Naive thymus-derived CD8-positive, alpha-beta T cell (primary cell): Measurements from ENCODE around the gene APOBEC3B. TPM values are rescaled to one million over a fixed set of nuclear protein-coding genes. Genes with fewer than 3 reads are reported as not detected.
A peak's percentile ranks its signal among the peaks of the same experiment; 100 is the strongest.
"Not testable (repeated sequence)": the region's sequence is repeated elsewhere in the genome, so short reads cannot be mapped to it uniquely, and the experiment has no call there.

Experiments
- ATAC-seq, 2 donors: fragments of 150-1000 bp; cut with Tn5 transposase in 1 of 2; sonication (Bioruptor Pico), chemical (Tn5 transposase) in 1 of 2; 1 replicate in 1 of 2; 2 replicates in 1 of 2; pipeline ENCODE4 v1.10.0; 2021; ENCODE audit warnings: mild to moderate bottlenecking in 2 of 2, moderate library complexity in 2 of 2
- POLR2A ChIA-PET: fragments of 350-600 bp; sonication (Branson Sonifier 250); formaldehyde crosslinking; loops from one replicate; lab custom pipeline; 2021; ENCODE audit warnings: antibody characterized with exemption; lab: Charles Lee
- DNase-seq, 10 donors: peaks; one replicate each; pipeline versions ENCODE4 v3.0.0 to v3.0.0-alpha.2; 2020 to 2022
- H3K27ac Mint-ChIP-seq, 10 donors: one replicate each; pipeline ENCODE4 v1.8.0; 2020 to 2022; ENCODE audit warnings: mild to moderate bottlenecking in 10 of 10, mixed read lengths in 10 of 10, moderate library complexity in 4 of 10, inconsistent platforms in 1 of 10
- H3K27me3 Mint-ChIP-seq, 5 donors: one replicate each; pipeline ENCODE4 v1.8.0; 2021 to 2022; ENCODE audit warnings: mixed read lengths in 5 of 5
- H3K36me3 Mint-ChIP-seq, 3 donors: one replicate each; pipeline ENCODE4 v1.8.0; 2020 to 2022; ENCODE audit warnings: mixed read lengths in 3 of 3, mild to moderate bottlenecking in 2 of 3, inconsistent platforms in 1 of 3
- H3K4me1 Mint-ChIP-seq, 4 donors: one replicate each; pipeline ENCODE4 v1.8.0; 2021 to 2022; ENCODE audit warnings: mixed read lengths in 4 of 4
- H3K4me3 Mint-ChIP-seq, 10 donors: one replicate each; pipeline ENCODE4 v1.8.0; 2020 to 2022; ENCODE audit warnings: mild to moderate bottlenecking in 10 of 10, mixed read lengths in 10 of 10, moderate library complexity in 6 of 10, inconsistent platforms in 1 of 10
- H3K9me3 Mint-ChIP-seq, 9 donors: one replicate each; pipeline ENCODE4 v1.8.0; 2020 to 2022; ENCODE audit warnings: mixed read lengths in 9 of 9, mild to moderate bottlenecking in 3 of 9, inconsistent platforms in 1 of 9, moderate library complexity in 1 of 9
- polyA plus RNA-seq, 3 donors: library from polyadenylated mRNA; unstranded; fragments of 300-500 nt; fragmentation: Illumina TruSeq; gene quantifications; one replicate each; pipeline ENCODE4 v1.2.3, GENCODE V29; 2021
- total RNA-seq, 8 experiments: library from RNA in 2 of 8; stranded (reverse) in 2 of 8; gene quantifications; one replicate each; pipeline ENCODE4 v1.2.3 and lab custom pipeline; 2021 to 2026

Gene APOBEC3B
- total and polyA plus RNA-seq, 5 experiments from 2014 or later = 0.14 to 0.47 TPM; not detected in 3

- POLR2A ChIA-PET = no interaction called here
- ATAC-seq (no peak), DNase-seq (no peak)
- peaks cover 0 to 8% (median 1%) of the 10 kb centered on the region in 4 donors for H3K4me1 Mint-ChIP-seq
- no peak overlapping the region for H3K27ac Mint-ChIP-seq
- H3K9me3 Mint-ChIP-seq = no peaks in the 10 kb centered on the region
- peaks cover 0 to 7% (median 3%) of the 10 kb centered on the region in 5 donors for H3K27me3 Mint-ChIP-seq
- H3K36me3 Mint-ChIP-seq = no peaks in the 10 kb centered on the region
- H3K4me3 Mint-ChIP-seq = no peak overlapping the region
Measured at GRCh38 chr22:38953091-38953490, 29.1 kb upstream of the APOBEC3B start.

GRCh38 chr22:38953577-38954413, 28.4 kb upstream of the APOBEC3B start:
- H3K9me3 Mint-ChIP-seq = no peaks in the 10 kb centered on the region
- peak overlapping the region in 3 of 10 donors; percentile 24 to 40 (median 38) for H3K27ac Mint-ChIP-seq
- peaks cover 0 to 10% (median 1%) of the 10 kb centered on the region in 4 donors for H3K4me1 Mint-ChIP-seq
- peaks cover 0 to 5% (median 0%) of the 10 kb centered on the region in 5 donors for H3K27me3 Mint-ChIP-seq
- H3K4me3 Mint-ChIP-seq = peak overlapping the region in 1 of 10 donors; percentile 43
- no peaks in the 10 kb centered on the region for H3K36me3 Mint-ChIP-seq
- DNase-seq (no peak), ATAC-seq (peak in 1 of 2 donors; percentile 50)
- POLR2A ChIA-PET = no interaction called here

- Mint-ChIP-seq H3K4me3 (no peak overlapping the region), H3K4me1 (peaks cover 0 to 10% (median 2%) of the 10 kb centered on the region in 4 donors), H3K27ac (no peak overlapping the region), H3K36me3 (no peaks in the 10 kb centered on the region), H3K9me3 (no peaks in the 10 kb centered on the region), H3K27me3 (peaks cover 0 to 9% (median 0%) of the 10 kb centered on the region in 5 donors)
- DNase-seq (no peak), ATAC-seq (no peak)
- POLR2A ChIA-PET = no interaction called here
Measured at GRCh38 chr22:38954414-38955043, 27.6 kb upstream of the APOBEC3B start.

- Mint-ChIP-seq H3K4me3 (no peak overlapping the region), H3K36me3 (no peaks in the 10 kb centered on the region), H3K9me3 (no peaks in the 10 kb centered on the region), H3K4me1 (peaks cover 0 to 10% (median 4%) of the 10 kb centered on the region in 4 donors), H3K27me3 (peaks cover 0 to 9% (median 0%) of the 10 kb centered on the region in 5 donors), H3K27ac (peak overlapping the region in 1 of 10 donors; percentile 26)
- POLR2A ChIA-PET = no interaction called here
- no peak for DNase-seq
- ATAC-seq = no peak
Measured at GRCh38 chr22:38955250-38955905, 26.8 kb upstream of the APOBEC3B start.

GRCh38 chr22:38955926-38956325, 26.2 kb upstream of the APOBEC3B start:
- H3K27me3 Mint-ChIP-seq = peaks cover 0 to 9% (median 0%) of the 10 kb centered on the region in 5 donors
- no peak overlapping the region for H3K4me3 Mint-ChIP-seq
- ATAC-seq = no peak
- no peak for DNase-seq
- no peak overlapping the region for H3K27ac Mint-ChIP-seq
- peaks cover 0 to 10% (median 4%) of the 10 kb centered on the region in 4 donors for H3K4me1 Mint-ChIP-seq
- POLR2A ChIA-PET = no interaction called here
- no peaks in the 10 kb centered on the region for H3K9me3 Mint-ChIP-seq
- H3K36me3 Mint-ChIP-seq = no peaks in the 10 kb centered on the region

- Mint-ChIP-seq H3K4me3 (no peak overlapping the region), H3K4me1 (peaks cover 0 to 10% (median 4%) of the 10 kb centered on the region in 4 donors), H3K27me3 (peaks cover 0 to 9% (median 0%) of the 10 kb centered on the region in 5 donors), H3K36me3 (no peaks in the 10 kb centered on the region), H3K27ac (no peak overlapping the region), H3K9me3 (no peaks in the 10 kb centered on the region)
- POLR2A ChIA-PET = no interaction called here
- DNase-seq (peak in 1 of 10 donors; percentile 30), ATAC-seq (no peak)
Measured at GRCh38 chr22:38956551-38956950, 25.6 kb upstream of the APOBEC3B start.

- ATAC-seq = no peak
- Mint-ChIP-seq H3K36me3 (no peaks in the 10 kb centered on the region), H3K4me3 (peak within 1 kb of the TSS in 1 of 10 donors; percentile 47), H3K27ac (peak within 1 kb of the TSS in 1 of 10 donors; percentile 18), H3K4me1 (peaks cover 0 to 8% (median 4%) of the 10 kb centered on the region in 4 donors), H3K27me3 (peaks cover 0 to 9% (median 0%) of the 10 kb centered on the region in 5 donors), H3K9me3 (no peaks in the 10 kb centered on the region)
- peak in 1 of 10 donors; percentile 55 for DNase-seq
- POLR2A ChIA-PET = no interaction called here
Measured at GRCh38 chr22:38957046-38957770, 24.9 kb upstream of the APOBEC3B start, which contains the start of gene APOBEC3A. APOBEC3A (plus strand) TSS chr22:38957609; CDS start chr22:38957692, 83 bp downstream.

GRCh38 chr22:38957808-38958650, 24.1 kb upstream of the APOBEC3B start:
- DNase-seq (peak in 1 of 10 donors; percentile 30), ATAC-seq (no peak)
- Mint-ChIP-seq H3K4me1 (peaks cover 0 to 6% (median 4%) of the 10 kb centered on the region in 4 donors), H3K4me3 (peak overlapping the region in 1 of 10 donors; percentile 47), H3K27ac (no peak overlapping the region), H3K36me3 (no peaks in the 10 kb centered on the region), H3K9me3 (no peaks in the 10 kb centered on the region), H3K27me3 (peaks cover 0 to 9% (median 0%) of the 10 kb centered on the region in 5 donors)
- POLR2A ChIA-PET = interaction anchor here (0.7 kb wide), 1 partner anchor 223 kb away, joined by 3 read pairs; no protein-coding TSS in a partner anchor

GRCh38 chr22:38958651-38958943, 23.6 kb upstream of the APOBEC3B start:
- H3K4me1 Mint-ChIP-seq, H3K36me3 Mint-ChIP-seq, H3K9me3 Mint-ChIP-seq, ATAC-seq, H3K4me3 Mint-ChIP-seq, DNase-seq, H3K27me3 Mint-ChIP-seq: not testable (repeated sequence)
- peak overlapping the region in 1 of 10 donors; percentile 78 for H3K27ac Mint-ChIP-seq
- POLR2A ChIA-PET = interaction anchor here (0.7 kb wide), 1 partner anchor 223 kb away, joined by 3 read pairs; no protein-coding TSS in a partner anchor

GRCh38 chr22:38959590-38959989, 22.6 kb upstream of the APOBEC3B start:
- POLR2A ChIA-PET = no interaction called here
- H3K4me3 Mint-ChIP-seq = no peak overlapping the region
- H3K27me3 Mint-ChIP-seq = peaks cover 0 to 9% (median 1%) of the 10 kb centered on the region in 5 donors
- ATAC-seq = no peak
- peaks cover 0 to 6% (median 4%) of the 10 kb centered on the region in 4 donors for H3K4me1 Mint-ChIP-seq
- no peaks in the 10 kb centered on the region for H3K9me3 Mint-ChIP-seq
- no peak for DNase-seq
- H3K27ac Mint-ChIP-seq = peak overlapping the region in 1 of 10 donors; percentile 11
- H3K36me3 Mint-ChIP-seq = no peaks in the 10 kb centered on the region

GRCh38 chr22:38960673-38961072, 21.5 kb upstream of the APOBEC3B start:
- H3K4me3 Mint-ChIP-seq, POLR2A ChIA-PET, DNase-seq, ATAC-seq, H3K9me3 Mint-ChIP-seq, H3K36me3 Mint-ChIP-seq, H3K4me1 Mint-ChIP-seq, H3K27me3 Mint-ChIP-seq, H3K27ac Mint-ChIP-seq: not testable (repeated sequence)
